Mucosa of rectum (tissue), 2 donors: Measurements from ENCODE around the gene FUT1.

Experiments used
- H3K27ac ChIP-seq, 2 donors: one replicate each; pipeline ENCODE4 v1.7.0; 2013; ENCODE audit warnings: inconsistent platforms in 2 of 2, low read depth in 2 of 2, low read length in 2 of 2
- H3K27me3 ChIP-seq, 2 donors: one replicate each; pipeline ENCODE4 v1.7.0; 2013; ENCODE audit warnings: low read length in 2 of 2; ENCODE audit not compliant: control insufficient read depth in 2 of 2, insufficient read depth in 2 of 2
- H3K36me3 ChIP-seq, 2 donors: one replicate each; pipeline ENCODE4 v1.7.0; 2013; ENCODE audit warnings: low read length in 2 of 2; ENCODE audit not compliant: control insufficient read depth in 2 of 2, insufficient read depth in 2 of 2
- H3K4me1 ChIP-seq, 2 donors: one replicate each; pipeline ENCODE4 v1.7.0; 2013; ENCODE audit warnings: low read length in 2 of 2, mild to moderate bottlenecking in 1 of 2; ENCODE audit not compliant: control insufficient read depth in 2 of 2, insufficient read depth in 2 of 2
- H3K4me3 ChIP-seq, 2 donors: one replicate each; pipeline ENCODE4 v1.7.0; 2013; ENCODE audit warnings: low read length in 2 of 2
- H3K9ac ChIP-seq, 2 donors: one replicate each; pipeline ENCODE4 v1.7.0; 2013; ENCODE audit warnings: low read length in 2 of 2, low read depth in 1 of 2, mild to moderate bottlenecking in 1 of 2
- H3K9me3 ChIP-seq, 2 donors: one replicate each; pipeline ENCODE4 v1.7.0; 2013; ENCODE audit warnings: low read length in 2 of 2; ENCODE audit not compliant: control insufficient read depth in 2 of 2
- donor health status: healthy.
- donor health status: Normal muscosa, but diverticular disease.

The FUT1 gene

GRCh38 chr19:48755084-48755641, 2.7 kb upstream of the FUT1 start, which contains the start of gene FGF21:
Gene FGF21, plus strand, starts transcription at chr19:48755524. Its CDS starts 713 bp downstream, at chr19:48756237.
- no peak within 1 kb of the TSS for H3K4me3 ChIP-seq
- no peak within 1 kb of the TSS for H3K9ac ChIP-seq
- no peaks in the 10 kb centered on the region for H3K36me3 ChIP-seq
- peaks cover 8 to 11% of the 10 kb centered on the region in 2 donors for H3K4me1 ChIP-seq
- no peaks in the 10 kb centered on the region for H3K9me3 ChIP-seq
- H3K27me3 ChIP-seq, result peaks cover 9% of the 10 kb centered on the region in 2 donors
- no peak within 1 kb of the TSS for H3K27ac ChIP-seq

DNA sequence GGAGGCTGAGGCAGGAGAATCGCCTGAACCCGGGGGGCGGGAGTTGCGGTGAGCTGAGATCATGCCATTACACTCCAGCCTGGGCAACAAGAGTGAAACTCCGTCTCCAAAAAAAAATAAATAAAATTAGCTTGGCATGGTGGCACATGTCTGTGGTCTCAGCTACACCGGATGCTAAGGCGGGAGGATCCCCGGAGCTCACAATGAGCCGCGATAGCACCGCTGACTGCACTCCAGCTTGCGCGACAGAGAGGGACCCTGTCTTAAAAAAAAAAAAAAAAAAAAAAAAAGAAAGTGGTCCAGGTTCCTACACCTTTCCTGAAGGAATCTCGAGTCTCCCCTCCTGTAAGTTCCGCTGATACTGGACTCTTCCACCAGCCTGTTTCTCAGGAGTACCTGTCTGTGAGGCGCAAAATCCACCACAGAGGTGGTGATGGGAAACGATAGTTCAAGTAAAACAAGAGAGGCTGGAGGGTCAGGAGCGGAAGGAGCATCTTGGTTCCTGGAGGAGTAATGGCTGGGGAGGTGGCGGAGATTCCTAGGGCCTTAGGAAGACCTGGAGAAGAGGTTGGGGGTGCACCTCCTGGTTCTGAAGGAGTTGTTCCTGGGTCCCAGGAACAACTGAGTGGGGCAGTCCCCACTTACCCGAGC, 471 bp downstream of the FUT1 start:
- no peaks in the 10 kb centered on the region for H3K36me3 ChIP-seq
- peak overlapping the region; percentile 43 to 49 for H3K4me3 ChIP-seq
- H3K9ac ChIP-seq, result peak overlapping the region in 1 of 2 donors; percentile 43
- H3K9me3 ChIP-seq, result no peaks in the 10 kb centered on the region
- peaks cover 9 to 12% of the 10 kb centered on the region in 2 donors for H3K27me3 ChIP-seq
- H3K27ac ChIP-seq, result no peak overlapping the region
- peaks cover 8 to 11% of the 10 kb centered on the region in 2 donors for H3K4me1 ChIP-seq

DNA sequence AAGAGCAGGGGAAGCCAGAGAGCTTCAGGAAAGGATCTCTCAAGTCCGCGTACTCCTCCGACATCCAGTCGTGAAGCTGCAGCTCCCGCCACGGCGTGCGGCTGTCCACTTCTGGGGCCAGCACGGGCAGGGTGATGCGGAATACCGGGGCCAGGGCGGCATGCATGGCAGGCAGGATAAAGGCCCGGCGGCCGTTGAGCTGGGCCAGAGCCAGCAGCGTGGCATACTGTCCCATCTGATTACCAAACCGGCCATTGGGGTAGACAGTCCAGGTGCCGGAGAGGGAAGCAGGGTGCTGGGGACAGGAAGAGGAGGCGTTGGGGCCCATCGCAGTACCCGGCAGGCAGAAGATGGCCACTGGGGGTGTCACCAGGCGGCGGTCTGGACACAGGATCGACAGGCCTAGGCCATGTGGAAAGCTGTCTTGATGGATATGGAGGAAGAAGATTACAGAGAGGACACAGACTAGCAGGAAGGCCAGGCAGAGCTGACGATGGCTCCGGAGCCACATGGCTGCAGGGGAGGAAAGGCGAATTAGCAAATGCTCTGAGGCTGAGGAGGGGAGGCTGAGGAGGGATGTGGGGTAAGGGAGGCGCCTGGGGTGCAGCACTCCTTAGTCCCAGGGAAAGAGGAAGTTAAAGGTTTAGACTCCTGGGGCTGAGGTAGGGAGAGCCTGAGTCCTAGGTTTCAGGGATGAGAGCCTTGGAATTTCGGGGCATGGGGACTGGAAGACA, 1.5 kb downstream of the FUT1 start:
- no peak overlapping the region for H3K9ac ChIP-seq

DNA sequence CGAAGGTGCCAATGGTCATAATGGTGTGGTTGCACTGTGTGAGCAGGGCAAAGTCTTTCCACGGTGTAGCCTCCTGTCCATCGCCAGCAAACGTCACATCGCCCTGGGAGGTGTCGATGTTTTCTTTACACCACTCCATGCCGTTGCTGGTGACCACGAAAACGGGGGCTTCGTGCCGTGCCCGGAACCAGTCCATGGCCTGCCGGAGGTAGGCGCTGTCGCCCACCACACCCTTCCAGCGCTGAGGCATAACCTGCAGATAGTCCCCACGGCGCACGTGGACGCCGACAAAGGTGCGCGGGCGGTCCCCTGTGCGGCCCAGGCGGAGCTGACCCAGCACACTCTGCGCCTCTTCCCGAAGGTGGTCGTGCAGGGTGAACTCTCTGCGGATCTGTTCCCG, 2.1 kb downstream of the FUT1 start:
- H3K36me3 ChIP-seq, result no peaks in the 10 kb centered on the region
- H3K4me3 ChIP-seq, result no peak overlapping the region
- H3K27me3 ChIP-seq, result peaks cover 13 to 16% of the 10 kb centered on the region in 2 donors
- no peak overlapping the region for H3K27ac ChIP-seq
- H3K4me1 ChIP-seq, result peaks cover 8 to 11% of the 10 kb centered on the region in 2 donors
- H3K9me3 ChIP-seq, result no peaks in the 10 kb centered on the region
- H3K9ac ChIP-seq, result no peak overlapping the region

More for the DNA sequence above, 1.5 kb downstream of the FUT1 start:
- no peaks in the 10 kb centered on the region for H3K36me3 ChIP-seq
- H3K27me3 ChIP-seq, result peaks cover 9 to 16% of the 10 kb centered on the region in 2 donors
- H3K27ac ChIP-seq, result no peak overlapping the region
- H3K9me3 ChIP-seq, result no peaks in the 10 kb centered on the region
- H3K4me1 ChIP-seq, result peaks cover 8 to 11% of the 10 kb centered on the region in 2 donors
- no peak overlapping the region for H3K4me3 ChIP-seq

GRCh38 chr19:48749571-48750198, 2.8 kb downstream of the FUT1 start:
- H3K27me3 ChIP-seq, result peaks cover 13 to 16% of the 10 kb centered on the region in 2 donors
- H3K9ac ChIP-seq, result no peak overlapping the region
- H3K4me1 ChIP-seq, result peaks cover 8 to 11% of the 10 kb centered on the region in 2 donors
- H3K4me3 ChIP-seq, result no peak overlapping the region
- no peaks in the 10 kb centered on the region for H3K36me3 ChIP-seq
- no peak overlapping the region for H3K27ac ChIP-seq
- no peaks in the 10 kb centered on the region for H3K9me3 ChIP-seq

DNA sequence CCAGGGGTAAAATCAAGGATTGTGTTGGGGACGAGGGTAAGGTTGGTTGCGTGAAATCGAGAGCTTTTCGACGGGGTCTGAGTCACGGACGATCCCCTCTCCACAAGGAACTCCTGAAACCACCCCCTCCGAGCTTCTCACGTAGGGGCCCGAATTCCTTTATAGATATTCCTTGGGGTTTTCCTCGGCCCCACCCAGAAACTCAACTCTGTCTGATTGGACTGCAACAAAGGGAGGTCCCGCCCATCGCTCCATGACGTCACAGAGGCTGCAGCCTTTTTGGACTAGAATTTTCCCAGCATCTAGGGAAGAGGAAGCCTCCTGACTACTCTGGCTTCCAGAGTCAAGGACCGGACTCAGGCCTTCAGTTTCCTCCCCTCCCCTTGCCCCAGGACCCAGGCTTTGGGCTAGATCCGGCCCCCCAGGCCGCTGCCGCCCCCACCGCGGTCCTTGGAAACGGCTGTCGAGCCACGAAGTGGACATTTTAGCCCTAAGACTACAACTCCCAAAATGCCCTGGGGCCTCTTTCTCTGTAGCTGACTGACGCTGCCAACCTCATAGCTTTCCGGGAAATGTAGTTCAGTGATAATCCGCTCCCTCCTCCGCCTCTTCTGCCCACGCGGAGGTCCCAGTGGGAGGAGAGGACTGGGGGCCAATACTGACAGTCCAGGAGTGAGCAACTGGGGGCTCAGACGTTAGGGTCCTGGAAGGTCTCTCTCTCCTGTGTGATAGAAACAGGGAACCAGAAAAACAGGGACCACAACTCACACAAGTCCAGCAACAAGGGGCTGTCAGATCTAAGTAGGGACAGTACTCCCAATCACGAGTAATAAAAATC, 5.5 kb downstream of the FUT1 start, which contains the start of gene IZUMO1:
TSS of gene IZUMO1 (minus strand) at position 172 of the 838 bp plus-strand sequence. CDS start 1,050 bp downstream, outside the sequence.
- peaks cover 0 to under 1% of the 10 kb centered on the region in 2 donors for H3K4me1 ChIP-seq
- peak within 1 kb of the TSS in 1 of 2 donors; percentile 31 for H3K4me3 ChIP-seq
- H3K27ac ChIP-seq, result peak within 1 kb of the TSS; percentile 10 to 49
- H3K9ac ChIP-seq, result peak within 1 kb of the TSS in 1 of 2 donors; percentile 26
- peaks cover 9% of the 10 kb centered on the region in 2 donors for H3K27me3 ChIP-seq
- H3K36me3 ChIP-seq, result no peaks in the 10 kb centered on the region
- no peaks in the 10 kb centered on the region for H3K9me3 ChIP-seq

GRCh38 chr19:48746110-48746509, 6.3 kb downstream of the FUT1 start:
- no peak overlapping the region for H3K9ac ChIP-seq
- H3K27me3 ChIP-seq, result peaks cover 5 to 9% of the 10 kb centered on the region in 2 donors
- H3K27ac ChIP-seq, result no peak overlapping the region
- H3K9me3 ChIP-seq, result no peaks in the 10 kb centered on the region
- H3K4me1 ChIP-seq, result peaks cover 3 to 7% of the 10 kb centered on the region in 2 donors
- no peaks in the 10 kb centered on the region for H3K36me3 ChIP-seq
- no peak overlapping the region for H3K4me3 ChIP-seq

DNA sequence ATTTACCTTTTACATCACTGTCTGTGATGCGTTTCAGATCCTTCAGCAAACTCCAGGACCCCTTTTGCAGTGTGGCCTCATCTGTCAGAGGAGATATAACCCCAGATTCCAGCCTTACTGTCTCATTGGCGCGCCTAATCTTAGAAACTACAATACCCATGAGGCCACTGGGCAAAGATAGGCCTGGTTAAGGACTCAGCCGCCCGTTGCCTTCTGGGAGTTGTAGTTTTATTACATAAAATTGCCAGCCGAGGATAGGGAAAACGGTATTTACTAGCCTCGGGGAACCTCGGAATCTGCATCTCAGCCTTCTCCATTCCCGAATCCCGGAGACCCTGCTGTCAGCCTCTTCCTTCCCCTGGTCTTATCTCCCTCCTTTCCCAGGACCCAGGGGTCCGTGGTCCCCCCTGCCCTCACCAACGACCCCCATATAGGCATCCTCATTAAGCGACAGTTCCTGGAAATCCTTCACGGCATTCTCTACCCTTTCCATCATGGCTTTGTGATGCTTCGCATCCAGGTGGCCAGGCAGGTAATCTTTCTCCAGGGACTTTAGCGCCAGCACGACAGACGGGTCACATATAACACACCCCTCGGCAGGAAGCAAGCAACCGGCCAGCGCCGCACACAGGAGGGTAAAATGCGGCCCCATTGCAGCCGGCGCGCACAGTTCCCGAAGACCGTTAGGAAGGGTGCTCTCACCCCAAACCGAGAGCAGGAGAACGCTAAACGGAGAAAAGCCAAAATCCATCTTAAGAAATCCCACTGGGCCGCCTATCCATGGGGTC, 7.0 kb downstream of the FUT1 start:
- H3K27ac ChIP-seq, result no peak overlapping the region
- no peak overlapping the region for H3K9ac ChIP-seq

DNA sequence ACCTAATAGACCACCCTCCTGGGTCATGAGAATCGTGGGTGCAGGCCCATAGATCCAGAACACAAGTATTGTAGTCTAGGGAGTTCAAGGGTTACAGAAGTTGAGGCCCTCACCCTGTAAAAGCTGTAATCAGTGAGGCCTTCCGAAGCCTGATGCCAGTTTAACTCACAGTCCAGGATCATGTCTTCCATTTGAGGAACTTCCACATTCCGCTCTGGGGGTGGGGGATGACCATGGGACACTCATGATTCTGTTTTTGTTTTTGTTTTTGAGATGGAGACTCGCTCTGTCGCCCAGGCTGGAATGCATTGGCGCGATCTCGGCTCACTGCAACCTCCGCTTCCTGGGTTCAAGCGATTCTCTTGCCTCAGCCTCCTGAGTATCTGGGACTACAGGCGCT, 10.3 kb downstream of the FUT1 start:
- peaks cover 6 to 8% of the 10 kb centered on the region in 2 donors for H3K27me3 ChIP-seq
- no peak overlapping the region for H3K9ac ChIP-seq
- H3K4me1 ChIP-seq, result peaks cover 20 to 23% of the 10 kb centered on the region in 2 donors
- H3K9me3 ChIP-seq, result no peaks in the 10 kb centered on the region
- no peaks in the 10 kb centered on the region for H3K36me3 ChIP-seq
- no peak overlapping the region for H3K27ac ChIP-seq
- H3K4me3 ChIP-seq, result no peak overlapping the region

More for the DNA sequence above, 7.0 kb downstream of the FUT1 start:
- H3K4me3 ChIP-seq, result no peak overlapping the region
- no peaks in the 10 kb centered on the region for H3K36me3 ChIP-seq
- peaks cover 4 to 9% of the 10 kb centered on the region in 2 donors for H3K27me3 ChIP-seq
- no peaks in the 10 kb centered on the region for H3K9me3 ChIP-seq
- H3K4me1 ChIP-seq, result peaks cover 8 to 14% of the 10 kb centered on the region in 2 donors
